Left lung (tissue), 10 donors: Measurements from ENCODE around the gene FAM234B. TPM values are rescaled to one million over a fixed set of nuclear protein-coding genes. Genes with fewer than 3 reads are reported as not detected.
"Not testable (repeated sequence)": the region's sequence is repeated elsewhere in the genome, so short reads cannot be mapped to it uniquely, and the experiment has no call there.

Experiments
- ATAC-seq: fragments of 200-7000 bp; cut with Tn5 transposase; one replicate; pipeline ENCODE4 v1.9.1; 2020; ENCODE audit warnings: moderate library complexity
- DNase-seq, 4 donors: peaks; one replicate each; pipeline ENCODE4 v3.0.0-alpha.2; 2013 to 2020
- H3K27ac ChIP-seq, 2 donors: fragments of 200-600 bp; sonication (generic) in 1 of 2; one replicate each; pipeline versions ENCODE4 v1.5.0 to v1.8.0; 2020 to 2021
- H3K27me3 ChIP-seq, 2 donors: fragments of 200-600 bp; sonication (generic) in 1 of 2; one replicate each; pipeline versions ENCODE4 v1.5.0 to v1.8.0; 2020 to 2021
- H3K36me3 ChIP-seq, 2 donors: fragments of 200-600 bp; sonication (generic) in 1 of 2; one replicate each; pipeline versions ENCODE4 v1.5.0 to v1.8.0; 2020 to 2021
- H3K4me1 ChIP-seq, 2 donors: fragments of 200-600 bp; one replicate each; pipeline ENCODE4 v1.8.0; 2021
- H3K4me3 ChIP-seq, 2 donors: fragments of 200-600 bp; sonication (generic) in 1 of 2; one replicate each; pipeline versions ENCODE4 v1.5.0 to v1.8.0; 2020 to 2021; ENCODE audit warnings: mild to moderate bottlenecking in 1 of 2
- H3K9me3 ChIP-seq, 2 donors: fragments of 200-600 bp; sonication (generic) in 1 of 2; one replicate each; pipeline versions ENCODE4 v1.5.0 to v1.8.0; 2020 to 2021
- CTCF ChIP-seq, 2 donors: fragments of 200-600 bp; sonication (generic) in 1 of 2; IDR thresholded peaks; one replicate each; pipeline versions ENCODE4 v1.5.0 to v1.8.0; 2021; ENCODE audit warnings: antibody characterized with exemption in 2 of 2
- intact Hi-C, 2 donors: fragments of 100-400 bp; cut with DNase I; formaldehyde crosslinking; loops; one replicate each; pipeline versions ENCODE4 v1.11.2 to v1.14.2; 2022
- polyA plus RNA-seq, 6 donors: library from polyadenylated mRNA; unstranded; fragments of 120-200 nt; gene quantifications; one replicate each; pipeline ENCODE4 v1.2.1, GENCODE V29; 2013; ENCODE audit not compliant: insufficient read length in 6 of 6
- total RNA-seq, 2 donors: library from RNA; stranded (reverse); fragmentation: NEBNext Ultra II Directional; extraction: Animal tissue kit (Norgen Biotek cat#: 25700); gene quantifications; one replicate each; pipeline ENCODE4 v1.2.1, GENCODE V29; 2021
- donor health status: DM: no; HTN: yes; CAD: no.
- donor health status: DM: no; HTN: no; CAD: no.

FAM234B gene
- total and polyA plus RNA-seq, 8 donors: 7.3 to 11.0 (median 8.9) TPM

GRCh38 chr12:13075118-13075480 is 30.9 kb downstream of the FAM234B start:
- ATAC-seq (no peak), DNase-seq (no peak)
- H3K27ac ChIP-seq: no peak overlapping the region
- no peak overlapping the region for H3K4me3 ChIP-seq
- TF ChIP-seq CTCF (IDR thresholded peaks at IDR 0.05): no peak
- H3K27me3 ChIP-seq: no peaks in the 10 kb centered on the region
- H3K4me1 ChIP-seq: no peaks in the 10 kb centered on the region
- peaks cover 0 to 41% of the 10 kb centered on the region in 2 donors for H3K36me3 ChIP-seq
- intact Hi-C loops: no loop called here
- no peaks in the 10 kb centered on the region for H3K9me3 ChIP-seq

GRCh38 chr12:13075786-13076570 is 31.8 kb downstream of the FAM234B start:
- Histone ChIP-seq H3K27ac (no peak overlapping the region), H3K4me3 (no peak overlapping the region), H3K36me3 (peaks cover 0 to 47% of the 10 kb centered on the region in 2 donors), H3K9me3 (no peaks in the 10 kb centered on the region), H3K27me3 (no peaks in the 10 kb centered on the region), H3K4me1 (no peaks in the 10 kb centered on the region)
- intact Hi-C loops: no loop called here
- TF ChIP-seq CTCF (IDR thresholded peaks at IDR 0.05): no peak
- ATAC-seq: no peak
- DNase-seq: no peak

DNA sequence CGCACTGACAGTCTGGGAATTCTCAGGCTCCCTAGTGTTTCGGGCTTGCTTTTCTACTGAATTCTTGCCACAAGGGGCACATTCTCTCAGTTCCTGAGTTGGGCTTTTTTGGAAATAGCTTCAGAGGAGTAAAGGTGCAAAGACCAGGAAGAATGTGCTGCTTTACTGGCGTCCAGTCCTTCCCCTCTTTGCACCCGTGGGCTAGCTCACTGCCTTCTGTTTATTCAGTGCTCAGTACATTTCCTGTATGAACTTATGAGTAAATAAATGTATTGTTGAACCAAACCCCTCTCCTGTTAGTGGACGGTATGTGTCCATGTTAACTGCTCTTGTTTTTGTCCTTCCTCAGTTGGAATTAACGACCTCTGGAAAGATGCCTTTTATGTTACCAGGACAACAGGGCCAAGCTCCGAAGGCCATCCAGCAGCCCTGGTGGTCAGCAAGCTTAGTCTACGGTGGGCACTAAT is 35.3 kb downstream of the FAM234B start:
- no peak for ATAC-seq
- TF ChIP-seq CTCF (IDR thresholded peaks at IDR 0.05): no peak
- Histone ChIP-seq H3K4me1 (no peaks in the 10 kb centered on the region), H3K4me3 (no peak overlapping the region), H3K27ac (no peak overlapping the region), H3K27me3 (no peaks in the 10 kb centered on the region), H3K36me3 (peaks cover 0 to 34% of the 10 kb centered on the region in 2 donors), H3K9me3 (no peaks in the 10 kb centered on the region)
- intact Hi-C loops: no loop called here
- peak in 1 of 4 donors; percentile 13 for DNase-seq

DNA sequence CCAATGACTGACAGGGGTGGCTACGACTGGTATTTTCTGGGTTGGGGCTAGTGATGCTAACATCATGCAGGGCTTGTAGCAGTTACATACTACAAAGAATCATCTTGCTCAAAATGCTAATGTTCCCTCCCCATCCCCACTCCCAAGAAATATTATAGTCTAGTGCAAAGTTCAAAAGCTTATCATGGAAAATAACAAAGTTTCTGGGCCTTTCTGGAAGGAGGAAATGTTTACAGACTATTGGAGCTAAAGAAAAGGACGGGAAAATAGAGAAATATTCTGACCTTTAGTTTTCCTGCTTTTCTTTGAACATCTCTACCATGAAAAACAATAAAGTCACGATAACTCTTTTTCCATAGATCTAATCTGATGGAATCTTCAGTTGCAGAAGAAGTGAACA is 36.1 kb downstream of the FAM234B start:
- DNase-seq (no peak), ATAC-seq (no peak)
- Histone ChIP-seq H3K27me3 (no peaks in the 10 kb centered on the region), H3K4me1 (no peaks in the 10 kb centered on the region), H3K9me3 (no peaks in the 10 kb centered on the region), H3K27ac (no peak overlapping the region), H3K36me3 (peaks cover 0 to 26% of the 10 kb centered on the region in 2 donors), H3K4me3 (no peak overlapping the region)
- intact Hi-C loops: loop anchor here in 1 of 2 donors (10.0 kb wide), 1 partner anchor 75 kb away; the partner anchor contains the start of gene HEBP1
- no peak for TF ChIP-seq CTCF (IDR thresholded peaks at IDR 0.05)

DNA sequence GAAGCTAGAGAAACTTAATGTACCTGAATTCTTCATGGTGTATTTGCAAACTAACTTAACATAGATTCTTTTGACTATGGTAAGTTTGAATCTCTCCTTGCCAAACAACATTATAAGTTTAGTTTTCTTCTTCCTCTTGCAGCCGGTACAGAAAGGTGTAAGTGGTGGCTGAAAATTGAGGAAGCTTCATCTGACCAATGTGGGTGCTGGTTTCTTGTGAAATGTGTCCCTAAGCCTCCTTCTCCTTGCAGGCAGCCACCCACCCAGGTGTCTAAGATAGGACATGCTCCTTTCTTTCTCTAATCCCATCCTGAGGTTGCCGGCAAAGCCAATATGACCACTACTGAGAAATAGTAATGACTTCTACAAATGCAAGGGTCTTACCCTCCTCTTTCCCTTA is 38.7 kb downstream of the FAM234B start:
- Histone ChIP-seq H3K4me1 (no peaks in the 10 kb centered on the region), H3K9me3 (no peaks in the 10 kb centered on the region), H3K27me3 (no peaks in the 10 kb centered on the region), H3K4me3 (no peak overlapping the region), H3K36me3 (peaks cover 0 to 14% of the 10 kb centered on the region in 2 donors), H3K27ac (no peak overlapping the region)
- intact Hi-C loops: loop anchor here in 1 of 2 donors (10.0 kb wide), 1 partner anchor 78 kb away; the partner anchor contains the start of gene HEBP1
- no peak for ATAC-seq
- TF ChIP-seq CTCF (IDR thresholded peaks at IDR 0.05): no peak
- DNase-seq: no peak

DNA sequence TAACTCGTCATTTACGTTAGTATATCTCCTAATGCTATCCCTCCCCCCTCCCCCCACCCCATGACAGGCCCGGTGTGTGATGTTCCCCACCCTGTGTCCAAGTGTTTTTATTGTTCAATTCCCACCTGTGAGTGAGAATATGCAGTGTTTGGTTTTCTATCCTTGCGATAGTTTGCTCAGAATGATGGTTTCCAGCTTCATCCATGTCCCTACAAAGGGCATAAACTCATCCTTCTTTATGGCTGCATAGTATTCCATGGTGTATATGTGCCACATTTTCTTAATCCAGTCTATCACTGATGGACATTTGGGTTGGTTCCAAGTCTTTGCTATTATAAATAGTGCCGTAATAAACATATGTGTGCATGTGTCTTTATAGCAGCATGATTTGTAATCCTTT is 39.5 kb downstream of the FAM234B start:
- H3K27ac ChIP-seq, DNase-seq, ATAC-seq, H3K27me3 ChIP-seq, H3K4me1 ChIP-seq, H3K4me3 ChIP-seq, H3K9me3 ChIP-seq: not testable (repeated sequence)
- H3K36me3 ChIP-seq: peaks cover 0 to 14% of the 10 kb centered on the region in 2 donors
- intact Hi-C loops: loop anchor here in 1 of 2 donors (10.0 kb wide), 1 partner anchor 79 kb away; the partner anchor contains the start of gene HEBP1
